Measurements from ENCODE around the gene ABLIM1.

ABLIM1 gene

DNA sequence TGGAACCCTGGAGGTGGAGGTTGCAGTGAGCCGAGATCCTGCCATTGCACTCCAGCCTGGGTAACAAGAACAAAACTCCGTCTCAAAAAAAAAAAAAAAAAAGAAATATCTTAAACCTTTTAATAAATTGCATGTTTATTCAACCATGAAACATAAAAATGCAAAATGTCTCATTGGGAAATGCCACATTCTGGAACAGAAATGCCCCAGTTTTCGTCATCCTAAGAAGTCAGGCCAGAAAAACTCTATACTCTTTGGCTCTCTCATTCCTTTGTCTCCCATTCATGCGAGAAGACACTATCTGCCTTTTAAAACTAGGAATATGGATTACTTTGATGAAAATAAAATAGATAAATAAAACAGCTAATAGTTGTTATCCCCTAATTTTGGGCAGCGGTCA lies 21.5 kb upstream of the ABLIM1 start:
- no peak for DNase-seq
- no peak for ATAC-seq

DNA sequence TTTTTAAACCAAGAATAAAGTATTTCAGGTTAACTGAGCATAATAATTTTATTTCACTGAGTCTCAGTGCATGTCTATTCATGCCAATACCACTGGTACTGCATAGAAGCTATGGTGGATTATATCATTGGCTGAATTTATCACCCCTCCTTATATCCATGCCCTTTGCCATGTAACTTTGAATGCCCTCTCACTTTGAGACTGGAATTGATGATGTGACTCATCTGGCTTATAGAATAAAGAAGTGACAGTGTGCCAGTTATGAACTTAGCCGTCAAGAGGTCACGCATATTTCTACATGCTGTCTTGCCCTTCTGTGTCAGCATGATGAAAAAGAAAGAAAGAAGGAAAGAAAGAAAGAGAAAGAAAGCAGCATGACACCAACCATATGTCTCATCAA lies 20.7 kb upstream of the ABLIM1 start:
- ATAC-seq (no peak), DNase-seq (no peak)

DNA sequence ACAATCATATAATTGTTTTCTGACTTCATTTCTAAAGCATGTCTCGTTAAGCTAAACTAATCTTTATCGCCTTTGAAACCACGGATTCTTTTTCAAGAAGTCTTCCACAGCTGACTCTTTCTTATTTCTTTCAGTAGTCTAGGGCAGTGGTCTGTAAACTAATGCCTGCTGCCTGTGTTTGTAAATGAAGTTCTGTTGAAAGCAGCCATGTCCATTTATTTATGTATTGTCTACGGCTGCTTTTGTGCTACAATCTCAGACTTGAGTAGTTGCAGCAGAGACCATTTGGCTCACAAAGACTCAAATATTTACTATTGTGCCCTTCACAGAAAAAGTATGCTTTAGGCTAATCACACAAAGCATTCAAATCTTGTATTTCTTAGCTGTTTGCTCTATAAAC lies 20.3 kb upstream of the ABLIM1 start:
- no peak for DNase-seq
- no peak for ATAC-seq

DNA sequence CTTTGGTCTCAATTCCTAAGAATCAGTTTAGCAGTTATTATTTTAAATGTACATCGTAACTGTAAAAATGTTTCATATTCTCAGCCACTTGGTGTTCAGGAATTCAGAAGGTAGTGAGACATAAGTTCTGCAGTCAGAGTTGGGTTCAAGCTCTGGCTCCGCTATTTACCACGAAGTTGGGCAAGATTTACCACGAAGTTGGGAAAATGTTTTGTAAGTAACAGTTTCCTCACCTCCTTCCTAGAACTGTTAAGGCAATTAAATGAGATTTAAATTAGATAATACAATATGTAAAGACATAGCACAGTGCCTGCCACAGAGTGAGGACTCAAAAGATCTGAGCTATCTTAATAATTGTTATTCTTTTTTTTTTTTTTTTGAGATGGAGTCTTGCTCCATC lies 16.3 kb upstream of the ABLIM1 start:
- ATAC-seq (no peak), DNase-seq (no peak)

DNA sequence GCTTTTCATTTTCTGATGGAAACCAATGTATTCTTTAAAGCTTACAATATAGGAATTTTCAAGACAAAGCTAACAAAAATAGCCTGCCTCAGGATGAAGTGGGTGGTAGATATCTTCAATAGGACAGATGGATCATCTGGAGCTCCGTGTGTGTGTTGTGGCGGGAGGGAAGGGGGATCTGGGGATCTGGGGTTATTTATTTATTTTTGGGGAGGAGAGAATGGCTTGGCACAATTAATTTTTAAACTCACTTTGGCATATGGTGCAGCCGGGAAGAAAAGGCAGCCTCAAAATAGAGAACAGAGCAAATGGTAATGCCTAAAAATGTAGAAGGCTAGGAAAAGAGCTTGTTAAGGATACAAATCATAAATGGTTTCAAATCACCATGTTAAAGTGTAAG lies 11.6 kb upstream of the ABLIM1 start:
- no peak for ATAC-seq
- no peak for DNase-seq

DNA sequence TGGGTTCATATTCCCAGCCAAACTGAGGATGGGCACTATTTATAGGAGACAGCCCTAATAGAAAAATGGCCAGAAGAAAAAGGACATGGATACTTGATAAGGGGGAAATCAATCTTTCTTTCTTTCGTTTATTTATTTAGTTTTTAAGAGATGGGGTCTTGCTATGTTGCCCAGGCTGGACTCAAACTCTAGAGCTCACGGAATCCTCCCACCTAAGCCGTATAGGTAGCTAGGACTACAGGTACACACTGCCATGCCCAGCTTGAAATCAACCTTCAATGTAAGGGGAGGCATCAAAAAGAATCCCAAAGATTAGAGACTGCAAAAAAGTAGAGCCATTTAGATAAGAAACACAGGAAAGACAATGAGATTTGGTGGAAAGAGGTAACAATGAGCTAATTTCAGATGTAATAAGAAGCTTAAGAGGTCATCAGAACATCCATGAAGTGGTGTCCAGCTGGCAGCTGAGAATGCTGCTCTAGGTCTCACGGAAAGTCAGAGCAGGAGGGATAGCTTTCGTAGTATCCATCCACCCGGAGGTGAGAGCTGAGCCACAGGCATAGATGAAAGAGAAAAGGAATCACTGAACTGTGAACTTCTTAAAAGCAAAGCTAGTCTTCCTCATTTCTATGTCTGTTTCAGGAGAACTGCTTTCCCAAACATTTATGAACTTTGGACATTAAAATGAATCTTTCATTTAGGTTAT lies 10.5 kb upstream of the ABLIM1 start:
- no peak for ATAC-seq

DNA sequence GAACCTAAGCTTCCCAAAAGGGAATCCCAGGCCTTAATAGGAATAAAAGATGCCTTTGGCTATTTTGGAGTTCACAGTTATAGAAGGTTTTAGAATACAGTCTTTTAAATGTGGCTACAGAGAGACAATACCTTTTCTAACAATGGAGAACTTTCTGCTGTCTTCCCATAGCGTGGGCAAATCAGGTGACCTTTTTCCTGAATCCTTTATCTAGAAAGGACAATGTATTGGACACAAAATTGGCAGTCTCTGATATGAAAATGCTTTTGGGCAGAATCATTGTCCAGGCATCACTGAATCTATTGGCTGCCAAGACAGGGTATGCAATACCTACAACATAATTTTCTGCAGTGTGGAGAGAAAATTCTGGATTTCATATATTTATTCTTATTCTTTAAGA lies 7.8 kb upstream of the ABLIM1 start:
- ATAC-seq: no peak
- DNase-seq: no peak

More for the DNA sequence above, 10.5 kb upstream of the ABLIM1 start:
- DNase-seq: no peak

DNA sequence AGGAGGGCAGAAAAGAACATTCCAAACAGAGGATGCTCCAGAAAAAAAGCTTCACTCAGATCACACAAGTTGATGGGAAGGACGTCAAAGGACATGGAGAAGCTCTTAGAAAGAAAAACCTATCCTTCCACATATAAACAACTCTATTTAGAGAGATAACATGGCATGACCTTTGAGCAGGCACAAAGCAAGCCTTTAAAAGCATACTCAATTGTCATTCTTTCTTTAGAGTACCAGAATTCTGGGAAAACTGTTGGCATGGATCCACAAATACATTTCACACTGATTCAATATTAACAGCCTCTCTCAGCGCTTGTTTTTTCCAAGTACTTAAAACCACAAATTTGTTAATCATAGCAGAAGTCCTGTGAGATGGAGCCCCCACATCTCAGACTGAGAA lies 7.3 kb upstream of the ABLIM1 start:
- ATAC-seq (no peak), DNase-seq (no peak)

DNA sequence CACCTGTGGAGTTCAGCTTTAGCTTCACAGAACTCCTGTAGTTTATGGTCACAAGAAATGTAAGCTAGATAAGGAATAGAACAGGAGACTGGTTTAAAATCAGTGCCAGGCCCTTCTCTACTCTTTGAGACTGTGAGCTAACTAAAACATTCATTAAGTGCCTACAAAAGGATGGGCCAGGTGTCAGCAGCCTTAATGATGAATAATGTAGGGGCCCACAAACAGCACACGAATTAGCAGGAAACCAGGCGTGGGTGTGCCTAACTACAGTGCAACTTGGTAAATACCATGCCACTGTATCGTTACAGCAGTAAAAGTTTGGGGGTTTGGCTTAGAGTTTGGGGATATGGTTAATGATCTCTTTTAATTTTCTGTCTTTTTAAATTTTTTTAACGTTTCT lies 6.1 kb upstream of the ABLIM1 start:
- DNase-seq: no peak
- no peak for ATAC-seq

DNA sequence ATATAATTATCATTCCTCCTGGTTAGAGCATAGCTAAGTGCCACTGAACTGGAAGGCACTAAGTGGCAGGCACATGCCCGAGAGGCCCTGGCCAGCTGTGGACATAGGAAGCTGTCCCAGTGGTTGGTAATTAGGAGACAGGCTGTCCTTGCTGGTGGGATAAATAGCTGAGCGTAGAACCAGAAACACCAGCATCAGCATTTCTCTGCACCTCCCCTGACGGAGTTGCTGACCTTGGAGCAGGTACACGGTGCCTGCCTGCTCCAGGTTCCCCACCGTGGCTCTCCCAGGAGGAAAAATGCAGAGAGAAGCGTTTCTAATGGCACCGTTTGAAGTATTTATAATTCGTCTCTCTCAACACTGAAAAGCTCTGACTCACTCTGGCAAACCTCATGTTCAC lies 5.6 kb upstream of the ABLIM1 start:
- ATAC-seq (no peak), DNase-seq (no peak)

DNA sequence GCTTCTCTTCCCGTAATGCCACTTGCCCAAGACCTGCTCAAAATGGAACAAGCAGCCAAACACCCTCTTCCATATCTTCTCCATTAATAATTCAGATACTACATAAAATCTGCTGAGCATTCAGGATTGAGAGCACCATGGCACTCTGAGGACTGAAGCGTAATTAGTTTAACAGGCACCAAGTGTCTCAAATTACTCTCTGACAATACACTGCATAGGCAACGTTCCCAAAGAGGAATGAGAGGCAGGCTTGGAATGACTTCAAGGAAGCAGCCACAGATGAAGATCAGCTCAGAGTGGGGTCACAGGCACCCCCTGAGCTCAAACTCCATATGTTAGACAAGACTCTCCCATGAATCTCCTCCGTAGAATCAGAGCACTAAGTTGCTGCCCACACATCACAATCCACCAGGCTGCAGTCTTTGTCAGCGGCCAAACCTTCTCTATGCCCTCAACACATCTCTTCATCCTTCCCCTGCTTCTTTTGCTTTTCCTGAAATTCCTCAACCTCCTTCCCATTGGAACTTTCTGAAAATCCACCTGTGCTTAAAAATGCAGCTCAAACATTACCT lies 4.7 kb upstream of the ABLIM1 start:
- no peak for ATAC-seq

DNA sequence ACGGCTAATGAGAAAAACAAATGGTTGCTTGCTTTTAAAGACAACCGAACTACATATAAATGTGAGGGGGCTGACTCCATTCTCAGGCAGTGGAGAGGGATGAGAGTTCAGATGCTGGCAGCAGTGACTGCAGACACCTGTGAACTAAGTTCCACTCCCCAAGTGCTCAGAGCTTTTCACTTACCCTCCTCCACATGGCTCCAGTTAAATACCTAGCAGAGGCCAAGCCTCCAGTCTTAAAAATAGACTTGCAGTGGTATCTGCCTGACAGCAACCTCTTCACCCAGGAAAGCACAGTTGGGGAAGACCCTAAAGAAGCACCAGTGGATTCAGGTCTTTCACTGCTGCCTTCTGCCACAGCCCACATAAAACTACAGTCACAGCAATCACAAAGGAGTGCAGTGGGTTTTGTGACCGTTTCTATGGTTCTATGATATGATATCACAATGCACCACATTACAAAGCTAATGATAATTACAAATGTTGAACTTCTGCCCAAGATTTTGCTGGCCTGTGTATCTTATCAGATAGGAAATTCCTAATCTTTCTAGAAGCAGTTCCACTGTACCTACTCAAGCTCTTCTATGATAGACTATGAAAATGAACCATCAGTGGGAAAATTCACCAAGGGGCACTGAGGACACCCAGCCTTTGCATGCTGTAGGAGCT lies 3.3 kb upstream of the ABLIM1 start:
- no peak for DNase-seq
- ATAC-seq: no peak

More for the DNA sequence above, 4.7 kb upstream of the ABLIM1 start:
- DNase-seq: no peak

DNA sequence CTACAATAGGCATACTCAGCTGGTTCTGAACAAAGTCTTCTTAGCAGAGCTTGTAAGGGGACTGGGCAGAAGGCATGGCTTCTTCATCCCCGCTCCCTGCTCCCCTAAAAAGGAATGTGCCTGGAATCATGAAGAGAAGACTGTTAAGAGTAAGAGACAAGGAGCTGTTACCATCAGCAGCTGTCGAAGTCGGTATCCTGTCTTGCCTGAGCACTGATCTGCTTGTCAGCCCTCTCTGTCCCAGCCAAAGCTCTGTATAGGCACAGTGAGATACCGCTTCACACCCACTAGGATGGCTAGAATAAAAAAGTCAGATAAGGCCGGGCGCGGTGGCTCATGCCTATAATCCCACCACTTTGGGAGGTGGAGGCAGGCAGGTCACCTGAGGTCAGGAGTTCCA lies 2.4 kb downstream of the ABLIM1 start:
- ATAC-seq (no peak), DNase-seq (no peak)

DNA sequence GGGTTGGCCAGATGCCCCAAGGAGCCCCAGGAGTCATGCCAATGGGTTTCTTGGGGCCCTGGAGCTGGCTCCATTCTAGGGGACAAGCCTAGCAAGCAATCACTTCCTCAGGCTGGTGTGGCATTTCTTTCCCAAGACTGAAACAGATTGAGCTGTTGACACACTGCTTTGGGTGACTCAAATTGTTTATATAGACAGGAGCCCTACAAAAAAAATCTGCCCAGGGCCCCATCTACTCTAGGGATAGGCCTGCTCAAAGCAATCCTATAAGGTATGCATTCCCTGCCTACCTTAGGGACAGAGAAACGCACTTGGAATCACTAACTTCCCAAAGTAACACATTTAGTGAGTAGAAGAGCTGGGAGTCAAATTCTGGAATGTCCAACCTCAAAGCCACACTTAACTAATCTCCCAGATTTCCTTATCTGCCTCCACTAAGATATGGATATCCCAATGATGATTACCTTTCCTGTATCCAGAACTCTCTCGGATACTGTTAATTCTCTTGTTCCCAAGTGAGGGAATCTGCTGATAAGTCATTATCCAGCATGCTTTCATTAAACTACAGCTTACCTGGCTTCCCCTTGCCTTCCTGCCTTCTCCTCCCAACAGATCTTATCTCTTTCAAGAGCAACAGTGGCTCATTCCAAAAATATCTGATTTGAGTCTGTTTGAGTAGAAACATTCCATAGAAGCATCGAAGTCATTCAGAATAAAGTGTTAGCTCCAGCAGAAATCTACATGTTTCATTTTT lies 3.1 kb downstream of the ABLIM1 start:
- DNase-seq: no peak
- no peak for ATAC-seq

DNA sequence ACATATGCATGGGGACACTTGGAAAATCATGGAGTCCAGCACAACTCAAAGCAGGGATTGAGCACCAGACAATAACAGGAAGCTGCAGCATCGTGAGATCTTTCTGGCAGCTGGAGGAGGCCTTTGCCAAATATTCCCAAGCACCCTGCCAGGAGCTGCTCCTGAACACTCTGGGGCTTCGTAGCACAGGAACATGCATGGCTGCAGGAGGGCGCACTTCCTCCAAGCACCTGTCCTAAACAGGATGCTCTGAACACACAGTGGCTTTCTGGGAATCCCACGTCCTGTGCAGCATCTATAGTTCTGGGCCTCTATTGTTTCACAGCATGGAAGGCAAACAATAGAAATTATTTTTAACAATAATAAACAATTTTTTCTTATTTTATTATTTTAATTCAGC lies 4.1 kb downstream of the ABLIM1 start:
- no peak for DNase-seq
- ATAC-seq: no peak

DNA sequence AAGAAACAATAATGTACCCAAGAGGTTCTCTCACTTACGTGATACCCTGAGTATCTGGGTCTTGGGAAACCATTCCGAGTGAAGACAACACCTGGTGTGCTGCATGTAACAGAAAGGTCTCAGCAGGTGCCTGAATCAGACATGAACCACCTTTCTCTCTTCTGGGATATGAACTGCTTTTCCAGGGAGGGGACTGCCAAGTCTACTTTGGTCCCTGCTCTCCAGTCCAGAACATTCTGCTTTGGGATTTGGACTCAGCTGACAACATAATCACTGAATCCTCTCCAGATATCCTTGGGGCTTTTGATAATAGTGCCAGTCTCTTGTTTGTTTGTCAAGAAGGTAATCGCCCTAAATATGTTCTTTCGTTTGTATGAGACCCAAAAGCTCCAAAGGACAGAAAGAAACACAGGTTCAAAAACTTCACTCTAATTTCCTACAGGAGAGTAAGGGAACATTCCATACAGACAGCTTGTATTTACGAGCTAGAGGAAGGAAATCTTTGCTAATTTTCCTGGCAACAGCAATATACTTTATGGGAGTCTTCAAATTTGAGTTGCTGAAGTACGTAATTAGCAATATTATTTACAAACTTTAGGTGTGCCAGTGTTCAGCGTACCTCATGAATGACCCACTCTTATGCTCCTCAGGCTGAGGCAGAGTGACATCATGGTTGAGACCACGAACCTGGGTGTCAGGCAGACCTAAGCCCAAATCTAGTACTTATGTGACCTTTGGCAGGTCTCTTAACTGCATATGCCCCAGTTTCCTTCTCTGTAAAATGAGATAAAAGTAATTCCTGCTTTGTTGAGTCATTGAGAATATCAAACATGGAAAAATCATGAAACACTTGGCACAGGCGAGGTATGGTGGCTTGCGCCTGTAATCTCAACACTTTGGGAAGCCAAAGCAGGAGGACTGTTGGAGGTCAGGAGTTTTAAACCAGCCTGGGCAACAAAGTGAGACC lies 5.4 kb downstream of the ABLIM1 start:
- no peak for ATAC-seq
- DNase-seq: no peak

DNA sequence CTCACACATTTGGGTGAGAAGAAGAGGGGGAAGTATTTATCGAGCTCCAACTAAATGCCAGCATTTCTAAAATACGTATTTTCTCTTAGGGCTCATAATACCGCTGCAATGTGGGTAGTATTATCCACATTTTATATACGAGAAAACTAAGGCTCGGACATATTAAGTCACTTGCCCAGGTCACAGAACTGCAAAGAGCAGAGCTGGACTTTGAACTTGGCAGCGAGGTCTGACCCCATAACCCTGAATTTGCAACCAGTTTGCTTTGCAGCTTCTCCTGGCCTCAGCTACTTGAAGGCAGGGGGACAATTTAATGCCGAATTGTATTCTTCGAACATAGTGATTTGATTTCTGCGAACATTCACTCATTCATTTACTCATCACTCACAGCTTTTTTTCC lies 7.2 kb downstream of the ABLIM1 start:
- no peak for ATAC-seq
- no peak for DNase-seq

DNA sequence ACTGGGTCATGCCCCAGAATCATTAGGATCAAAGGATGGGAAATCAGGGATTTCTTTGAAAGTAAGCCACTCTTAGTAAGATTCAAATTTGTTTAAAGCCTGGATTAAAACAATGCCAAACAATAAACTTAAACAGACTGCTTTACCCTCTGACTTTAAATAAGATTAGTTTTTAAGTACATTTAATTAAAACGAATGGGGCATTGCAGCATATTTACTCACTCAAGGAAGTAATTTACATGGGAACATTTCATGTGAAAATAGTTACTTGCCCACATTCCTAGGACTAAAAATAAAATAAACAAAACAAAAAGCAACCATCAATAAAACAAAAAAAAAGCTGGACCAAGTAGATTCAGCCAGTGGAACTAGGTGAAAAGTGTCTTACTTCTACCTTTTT lies 7.8 kb downstream of the ABLIM1 start:
- ATAC-seq (no peak), DNase-seq (no peak)

DNA sequence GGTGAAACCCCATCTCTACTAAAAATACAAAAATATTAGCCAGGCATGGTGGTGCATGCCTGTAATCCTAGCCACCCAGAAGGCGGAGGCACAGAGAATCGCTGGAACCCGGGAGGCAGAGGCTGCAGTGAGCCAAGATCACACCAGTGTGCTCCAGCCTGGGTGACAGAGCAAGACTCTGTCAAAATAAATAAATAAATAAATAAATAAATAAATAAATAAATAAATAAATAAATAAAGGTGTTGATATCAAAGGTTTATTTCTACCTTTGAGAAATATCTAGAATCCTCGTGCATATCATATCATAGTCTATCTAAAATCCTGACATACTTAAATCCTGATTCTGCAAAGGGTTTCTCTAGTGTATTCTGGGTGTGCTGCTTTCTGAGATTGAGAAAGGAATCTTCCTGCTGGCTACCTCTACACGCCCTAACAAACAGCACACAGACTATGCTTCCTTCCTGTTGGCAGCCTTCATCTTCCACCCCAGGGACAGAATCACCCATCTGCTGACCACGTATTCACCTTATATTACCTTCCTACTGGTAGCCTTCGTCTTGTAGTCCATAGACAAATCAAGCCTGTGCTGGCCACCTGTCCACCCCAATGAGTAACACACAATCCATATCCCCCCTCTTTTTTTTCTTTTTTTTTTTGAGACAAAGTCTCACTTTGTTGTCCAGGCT lies 8.7 kb downstream of the ABLIM1 start:
- ATAC-seq: no peak
- DNase-seq: no peak

DNA sequence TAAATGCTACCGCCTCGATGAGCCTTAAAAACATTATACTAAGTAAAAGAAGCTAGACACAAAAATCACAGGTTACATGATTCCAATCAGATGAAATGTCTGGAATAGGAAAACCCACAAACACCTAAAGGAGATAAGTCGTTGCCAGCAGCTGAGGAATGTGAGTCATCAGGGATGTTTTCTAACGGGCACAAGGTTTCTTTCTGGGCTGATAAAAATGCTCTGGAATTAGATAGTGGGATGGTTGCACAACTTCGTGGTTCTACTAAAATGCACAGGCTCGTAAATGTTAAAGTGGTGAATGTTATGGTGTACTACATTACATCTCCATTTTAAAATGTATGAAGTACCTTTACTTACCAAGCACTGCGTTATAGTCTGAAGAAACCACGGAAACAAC lies 9.7 kb downstream of the ABLIM1 start:
- DNase-seq: no peak
- ATAC-seq: no peak

DNA sequence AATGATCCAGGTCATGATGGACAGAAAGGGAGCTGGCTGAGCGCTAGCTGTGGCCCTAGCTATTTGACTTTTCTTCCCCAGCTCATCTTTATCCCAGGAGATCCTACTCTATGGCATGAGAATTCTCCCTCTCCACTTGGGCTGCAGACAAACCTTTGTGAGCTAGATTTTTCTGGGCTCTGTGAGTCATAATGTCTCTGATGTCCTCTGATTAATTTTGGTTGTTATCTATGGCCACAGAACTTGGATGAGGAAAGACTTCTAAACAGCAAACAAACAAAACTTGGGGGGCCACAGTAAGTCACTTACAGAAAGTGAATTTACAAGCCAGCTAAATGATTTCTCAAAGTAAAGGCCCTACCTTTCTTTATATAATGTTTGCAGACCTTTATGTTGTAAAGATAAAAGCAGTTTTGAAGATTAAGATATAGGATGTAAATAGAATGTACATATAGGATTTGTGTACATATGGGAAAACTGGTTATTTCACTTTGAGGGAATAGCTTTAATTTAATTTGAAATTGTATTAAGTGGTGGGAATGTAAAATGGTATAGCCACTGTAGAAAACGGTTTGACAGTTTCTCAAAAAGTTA lies 10.4 kb downstream of the ABLIM1 start:
- ATAC-seq (no peak), DNase-seq (no peak)

All from stimulated activated naive CD8-positive, alpha-beta T cell treated with anti-CD3 and anti-CD28 coated beads, Interleukin-15, Interleukin-2, amounts not matched to agents 100 U/mL and 50 U/mL, for 24 hours (primary cell).